Mucosa of gallbladder (tissue), 1 donor: ENCODE measurements around the gene FRMPD4. TPM values are rescaled to one million over a fixed set of nuclear protein-coding genes. Genes with fewer than 3 reads are reported as not detected.

Experiments
- DNase-seq: peaks from one replicate; pipeline ENCODE4 v3.0.0-alpha.2; 2020; ENCODE audit warnings: low spot score
- total RNA-seq: library from RNA; stranded (reverse); gene quantifications from one replicate; pipeline ENCODE4 v1.2.1, GENCODE V29; 2021
- donor health status: DM: no; HTN: no; CAD: no.

Gene FRMPD4
- total RNA-seq, 1 donor from 2014 or later, result 0.03 TPM

GRCh38 chrX:12367254-12367653 is 229.0 kb downstream of the FRMPD4 start:
- no peak for DNase-seq

GRCh38 chrX:12370497-12370986 is 232.3 kb downstream of the FRMPD4 start:
- DNase-seq, result peak; percentile 20

GRCh38 chrX:12372111-12372510 is 233.8 kb downstream of the FRMPD4 start:
- DNase-seq, result no peak

- no peak for DNase-seq
Measured at GRCh38 chrX:12374286-12374685, 236.0 kb downstream of the FRMPD4 start.

GRCh38 chrX:12378253-12378652 is 240.0 kb downstream of the FRMPD4 start:
- no peak for DNase-seq

GRCh38 chrX:12378706-12379105 is 240.4 kb downstream of the FRMPD4 start:
- DNase-seq, result no peak

- no peak for DNase-seq
Measured at GRCh38 chrX:12379671-12380070, 241.4 kb downstream of the FRMPD4 start.

- DNase-seq, result no peak
Measured at GRCh38 chrX:12383196-12383595, 244.9 kb downstream of the FRMPD4 start.

- DNase-seq, result no peak
Measured at GRCh38 chrX:12390301-12390700, 252.0 kb downstream of the FRMPD4 start.

GRCh38 chrX:12396584-12396983 is 258.3 kb downstream of the FRMPD4 start:
- no peak for DNase-seq

- DNase-seq, result no peak
Measured at GRCh38 chrX:12400218-12400617, 261.9 kb downstream of the FRMPD4 start.

- DNase-seq, result no peak
Measured at GRCh38 chrX:12401252-12401651, 263.0 kb downstream of the FRMPD4 start.

- DNase-seq, result no peak
Measured at GRCh38 chrX:12403474-12404082, 265.3 kb downstream of the FRMPD4 start.

GRCh38 chrX:12405306-12405705 is 267.0 kb downstream of the FRMPD4 start:
- no peak for DNase-seq

- DNase-seq, result no peak
Measured at GRCh38 chrX:12410523-12410922, 272.2 kb downstream of the FRMPD4 start.

GRCh38 chrX:12411831-12412230 is 273.6 kb downstream of the FRMPD4 start:
- DNase-seq, result no peak

- no peak for DNase-seq
Measured at GRCh38 chrX:12412561-12412960, 274.3 kb downstream of the FRMPD4 start.

GRCh38 chrX:12419591-12419990 is 281.3 kb downstream of the FRMPD4 start:
- no peak for DNase-seq

- no peak for DNase-seq
Measured at GRCh38 chrX:12421918-12422317, 283.6 kb downstream of the FRMPD4 start.

GRCh38 chrX:12423346-12423745 is 285.1 kb downstream of the FRMPD4 start:
- no peak for DNase-seq

- no peak for DNase-seq
Measured at GRCh38 chrX:12425496-12425895, 287.2 kb downstream of the FRMPD4 start.

- no peak for DNase-seq
Measured at GRCh38 chrX:12426420-12426819, 288.1 kb downstream of the FRMPD4 start.

GRCh38 chrX:12434493-12434892 is 296.2 kb downstream of the FRMPD4 start:
- DNase-seq, result no peak

- no peak for DNase-seq
Measured at GRCh38 chrX:12439416-12439815, 301.1 kb downstream of the FRMPD4 start.
